ENCODE measurements around the gene KMT5B.

Gene KMT5B

GRCh38 chr11:68120273-68121066, 92.6 kb downstream of the KMT5B start:
- peak in 39 of 51 donors; percentile 17 to 79 (median 50) for DNase-seq

- peak in 2 of 51 donors; percentile 12 to 48 for DNase-seq
Measured at GRCh38 chr11:68118706-68119448, 94.2 kb downstream of the KMT5B start.

- DNase-seq: no peak
Measured at GRCh38 chr11:68117853-68118470, 95.1 kb downstream of the KMT5B start.

GRCh38 chr11:68116974-68117373, 96.1 kb downstream of the KMT5B start:
- peak in 4 of 51 donors; percentile 17 to 46 (median 22) for DNase-seq

- DNase-seq: no peak
Measured at GRCh38 chr11:68116126-68116525, 97.0 kb downstream of the KMT5B start.

GRCh38 chr11:68115285-68115684, 97.8 kb downstream of the KMT5B start:
- peak in 1 of 51 donors; percentile 17 for DNase-seq

GRCh38 chr11:68113986-68114385, 99.1 kb downstream of the KMT5B start:
- no peak for DNase-seq

- no peak for DNase-seq
Measured at GRCh38 chr11:68107689-68108088, 105.4 kb downstream of the KMT5B start.

- DNase-seq: no peak
Measured at GRCh38 chr11:68106165-68106940, 106.7 kb downstream of the KMT5B start.
